Activated naive CD4-positive, alpha-beta T cell (primary cell): ENCODE measurements around the gene RAD18.

Experiments
- DNase-seq, 4 experiments: peaks; one replicate each; lab custom pipeline; 2025; lab: John Stamatoyannopoulos, UW

Gene RAD18, protein sequence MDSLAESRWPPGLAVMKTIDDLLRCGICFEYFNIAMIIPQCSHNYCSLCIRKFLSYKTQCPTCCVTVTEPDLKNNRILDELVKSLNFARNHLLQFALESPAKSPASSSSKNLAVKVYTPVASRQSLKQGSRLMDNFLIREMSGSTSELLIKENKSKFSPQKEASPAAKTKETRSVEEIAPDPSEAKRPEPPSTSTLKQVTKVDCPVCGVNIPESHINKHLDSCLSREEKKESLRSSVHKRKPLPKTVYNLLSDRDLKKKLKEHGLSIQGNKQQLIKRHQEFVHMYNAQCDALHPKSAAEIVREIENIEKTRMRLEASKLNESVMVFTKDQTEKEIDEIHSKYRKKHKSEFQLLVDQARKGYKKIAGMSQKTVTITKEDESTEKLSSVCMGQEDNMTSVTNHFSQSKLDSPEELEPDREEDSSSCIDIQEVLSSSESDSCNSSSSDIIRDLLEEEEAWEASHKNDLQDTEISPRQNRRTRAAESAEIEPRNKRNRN

DNA sequence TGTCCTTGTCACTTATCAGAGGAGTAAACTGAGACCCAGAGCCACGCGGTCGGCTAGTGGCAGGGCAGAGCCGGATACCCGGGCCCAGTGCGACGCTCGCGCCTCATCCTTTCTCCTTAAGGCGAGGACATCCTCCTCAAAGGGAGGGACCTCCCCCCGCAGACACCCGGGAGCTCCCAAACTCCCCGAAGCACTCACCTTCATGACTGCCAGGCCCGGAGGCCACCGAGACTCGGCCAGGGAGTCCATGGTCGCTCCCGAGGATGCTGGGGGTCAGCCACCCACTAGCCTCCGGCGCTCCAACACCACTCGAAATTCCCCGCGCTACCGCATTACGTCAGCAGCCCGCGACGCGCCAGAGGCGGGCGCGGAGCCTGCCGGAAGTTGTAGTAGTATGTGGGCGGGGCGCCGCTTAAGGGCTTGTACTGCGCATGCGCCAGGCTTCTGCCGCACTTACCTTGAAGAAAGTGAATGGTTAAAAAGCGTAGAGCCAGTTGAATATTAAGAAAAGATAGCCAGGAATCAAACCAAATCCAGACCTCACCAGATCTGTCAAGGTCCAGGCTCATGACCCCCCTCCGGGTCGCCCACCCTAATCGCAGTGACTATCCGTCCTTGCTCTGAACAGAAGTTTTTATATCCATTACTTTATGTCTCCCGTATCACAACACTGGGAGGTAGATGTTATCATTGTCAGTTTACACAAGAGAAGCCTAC lies at the start of gene RAD18:
RAD18 (minus strand) TSS at position 336 of the 717 bp plus-strand sequence; CDS start at position 249, 87 bp downstream.
- peak; percentile 76 to 89 (median 86) for DNase-seq

DNA sequence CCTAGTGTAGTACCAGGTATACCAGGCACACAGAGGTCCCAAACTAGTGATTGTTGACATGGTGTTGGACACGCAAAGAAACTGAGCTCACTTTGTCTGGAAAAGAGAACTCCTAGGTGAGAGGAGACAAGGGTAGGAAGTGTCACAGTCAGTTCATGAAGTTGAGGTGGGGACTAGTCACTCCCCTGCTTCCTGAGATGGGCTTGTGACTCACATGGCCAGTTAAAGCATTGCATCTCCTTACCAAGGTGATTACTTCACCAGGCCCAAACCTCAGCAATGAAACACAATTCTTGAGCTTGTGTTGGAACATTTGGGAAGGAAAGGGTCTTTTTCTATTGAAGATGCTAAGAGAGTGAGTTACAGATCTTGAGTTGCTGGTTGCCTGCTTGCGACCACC lies 49.2 kb upstream of the RAD18 start:
- no peak for DNase-seq

DNA sequence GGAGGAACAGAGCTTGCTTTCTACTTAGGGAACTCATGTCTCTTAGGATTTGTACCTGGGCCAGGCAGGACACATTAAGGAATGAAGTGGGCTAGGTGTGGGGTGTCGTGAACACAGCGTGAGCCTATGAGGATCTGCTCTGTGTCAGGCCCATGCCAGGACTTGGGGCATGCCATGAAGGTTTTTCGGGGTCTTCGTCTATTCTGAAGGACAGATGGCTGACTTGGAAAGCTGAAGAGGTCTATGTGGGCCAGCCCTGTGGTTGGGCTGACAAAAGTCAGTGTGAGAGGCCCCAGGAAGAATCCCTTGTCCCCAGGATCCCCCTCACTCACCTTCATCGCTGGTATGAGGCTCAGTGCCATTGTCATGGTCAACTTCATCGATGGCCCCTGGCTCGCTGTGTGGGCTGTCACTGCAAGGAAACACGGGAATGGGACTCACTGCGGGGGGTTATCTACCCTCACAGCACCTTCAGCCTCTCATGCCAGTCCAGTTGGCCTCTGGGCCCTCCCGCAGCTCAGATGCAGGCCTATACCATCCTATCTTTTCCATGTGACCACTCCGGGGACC lies 46.8 kb upstream of the RAD18 start:
- DNase-seq = no peak

DNA sequence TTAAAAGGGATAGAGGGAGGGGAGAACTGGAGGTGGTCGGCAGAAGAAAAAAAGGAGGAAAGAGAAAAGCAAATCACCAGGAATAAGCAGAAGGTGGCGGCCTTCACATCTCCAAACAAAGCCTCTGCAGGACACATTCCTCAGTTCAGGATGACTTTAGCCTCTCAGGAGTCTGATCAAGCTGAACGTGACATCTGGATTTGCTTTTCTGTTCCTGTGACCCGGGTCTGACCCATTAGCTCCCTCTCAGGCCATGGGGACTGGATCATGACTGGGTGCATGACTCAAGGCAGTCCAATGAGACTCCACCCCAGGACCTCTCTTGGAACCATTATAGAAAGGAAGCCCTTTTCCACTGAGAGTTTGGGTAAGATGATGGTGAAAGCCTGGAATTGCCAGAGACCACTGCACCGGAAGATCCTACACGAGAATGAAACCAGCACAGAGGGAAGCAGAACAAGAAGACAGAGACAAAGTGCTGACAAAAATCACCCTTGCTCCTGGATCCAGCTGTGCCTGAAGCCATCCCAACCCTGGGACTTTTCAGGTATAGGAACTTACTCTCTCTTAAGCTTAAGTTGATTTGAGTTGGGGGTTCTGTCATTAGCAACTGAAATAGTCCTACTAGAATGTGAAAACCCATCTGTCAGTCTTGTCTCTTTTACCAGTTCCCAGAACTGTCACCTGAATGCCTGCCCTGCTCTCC lies 45.4 kb upstream of the RAD18 start:
- no peak for DNase-seq

DNA sequence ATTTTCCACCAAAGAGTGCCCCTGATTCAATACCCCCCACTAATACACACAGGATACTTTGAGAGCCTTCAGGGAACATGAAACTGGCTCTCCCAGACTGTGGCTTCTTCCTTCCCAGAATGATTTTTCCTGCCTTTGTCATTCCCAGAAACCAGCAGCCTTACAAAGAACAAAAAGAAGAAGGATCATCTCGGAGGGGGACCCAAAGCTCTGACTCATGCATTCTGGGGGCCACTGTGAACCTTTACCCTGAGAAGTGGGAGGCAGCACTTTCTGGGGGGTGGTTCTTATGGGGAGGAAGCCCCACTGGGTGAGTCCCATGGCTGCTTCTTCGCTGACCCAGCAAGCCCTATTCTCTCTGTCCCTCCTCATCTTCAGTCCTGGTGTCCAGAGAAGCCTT lies 44.7 kb upstream of the RAD18 start:
- no peak for DNase-seq

DNA sequence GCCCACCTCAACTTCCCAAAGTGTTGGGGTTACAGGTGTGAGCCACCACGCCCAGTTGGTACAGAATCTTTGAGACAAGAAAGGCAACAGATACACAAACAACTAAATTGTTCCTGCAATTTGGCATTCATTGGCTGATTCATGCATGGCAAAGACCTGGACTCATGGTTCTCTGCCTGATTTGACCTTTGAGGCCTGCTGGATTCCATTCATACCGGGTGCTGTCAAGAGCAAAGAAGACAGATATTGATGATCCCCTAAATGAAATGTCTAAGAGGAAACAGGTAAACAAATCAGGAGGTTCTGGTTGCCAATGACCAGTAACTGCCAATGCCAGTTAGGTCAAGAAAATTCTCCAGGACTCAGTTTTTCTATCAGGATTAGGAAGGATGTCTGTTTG lies 43.9 kb upstream of the RAD18 start:
- no peak for DNase-seq

DNA sequence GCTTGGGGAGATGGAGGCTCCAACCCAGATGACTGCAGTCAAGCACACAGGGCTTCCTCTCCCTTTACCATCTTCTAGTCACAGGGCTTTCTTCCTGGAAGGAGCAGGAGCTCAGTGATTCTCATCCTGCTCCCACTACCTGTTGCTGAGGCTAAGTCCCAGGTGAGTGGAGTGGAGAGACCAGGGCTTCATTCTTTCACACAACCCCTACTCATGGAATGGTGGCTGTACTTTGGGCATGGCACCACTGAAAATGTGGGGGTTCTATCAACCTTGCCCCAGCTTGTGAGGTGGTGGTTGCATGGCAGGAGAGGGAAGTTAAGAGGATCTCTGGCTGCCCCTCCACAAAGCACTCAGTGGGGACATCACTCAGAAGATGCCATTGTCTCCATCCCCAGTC lies 36.8 kb upstream of the RAD18 start:
- DNase-seq = no peak

DNA sequence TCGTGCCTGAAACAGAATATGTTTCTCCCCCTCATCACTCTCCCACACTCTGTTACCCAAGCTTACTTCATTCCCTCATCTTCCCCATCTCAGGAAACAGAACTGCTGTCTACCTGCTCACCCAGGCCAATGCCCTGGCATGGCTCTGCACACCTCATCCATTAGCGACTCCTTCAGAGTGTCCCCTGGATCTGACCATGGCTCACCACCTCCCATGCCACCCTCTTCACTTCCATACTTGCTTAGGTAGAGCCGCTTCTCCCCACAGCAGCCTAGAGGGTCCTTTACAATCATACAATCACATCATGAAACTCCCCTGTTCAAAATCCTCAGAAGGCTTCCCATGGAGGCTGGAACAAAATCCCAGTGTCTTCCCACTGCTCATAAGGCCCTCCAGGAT lies 33.9 kb upstream of the RAD18 start:
- DNase-seq = no peak

DNA sequence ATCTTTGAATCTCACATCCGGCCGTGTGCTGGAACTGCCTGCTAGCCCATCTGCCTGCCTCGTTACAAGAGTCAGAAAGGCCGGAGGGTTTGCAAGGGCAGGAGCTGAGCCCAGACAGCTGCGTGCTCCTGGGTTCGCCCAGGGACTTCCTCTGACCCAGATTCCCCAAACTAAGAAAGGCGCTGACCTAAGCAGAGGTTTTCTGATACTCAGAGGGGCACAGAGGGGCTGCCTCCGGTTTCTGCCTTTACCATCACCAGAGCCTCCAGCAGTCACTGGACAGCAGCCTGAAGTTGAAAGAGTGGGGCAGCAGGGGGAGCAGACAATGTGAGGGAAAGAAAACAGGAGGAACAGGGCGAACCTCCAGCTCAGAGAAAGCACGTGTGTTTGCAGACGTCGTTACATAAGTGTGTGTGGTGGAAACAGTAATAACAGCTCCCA lies 33.4 kb upstream of the RAD18 start:
- no peak for DNase-seq

DNA sequence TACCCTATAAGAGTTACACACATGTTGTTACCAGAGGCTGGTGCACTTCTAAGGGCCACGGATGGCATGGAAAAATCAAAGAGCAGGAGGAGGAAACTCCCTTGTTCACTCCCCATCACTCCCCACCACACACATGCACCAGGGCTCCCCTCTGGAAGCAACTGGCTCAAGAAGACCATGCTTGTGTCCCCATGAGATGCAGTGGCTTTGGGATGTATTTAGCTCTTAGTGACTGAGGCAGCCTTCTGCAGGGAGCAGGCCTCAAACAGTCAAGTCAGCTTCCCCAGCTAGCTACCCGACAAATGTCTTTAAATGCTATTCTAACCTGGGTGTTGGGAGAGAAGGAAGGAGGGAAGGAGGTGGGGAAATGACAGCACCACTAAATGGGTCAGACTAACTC lies 32.9 kb upstream of the RAD18 start:
- no peak for DNase-seq

DNA sequence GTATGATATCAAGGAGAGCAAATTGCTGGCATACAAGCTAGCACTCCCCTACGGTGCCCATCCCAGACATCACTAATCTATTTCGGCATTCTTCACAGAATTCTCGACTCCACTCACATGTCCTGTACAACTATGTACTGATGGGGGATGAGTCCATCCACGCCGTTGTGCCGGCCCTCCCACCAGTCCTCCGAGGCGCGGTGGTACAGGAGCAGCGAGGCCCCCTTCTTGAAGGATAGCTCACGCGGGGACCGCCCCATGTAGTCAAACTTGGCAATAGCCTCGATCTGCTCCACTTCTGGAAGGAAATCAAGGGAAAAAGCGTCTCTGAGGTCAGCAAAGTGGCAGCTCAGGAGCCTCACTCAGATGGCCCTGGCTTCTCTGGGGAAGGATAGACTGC lies 31.0 kb upstream of the RAD18 start:
- no peak for DNase-seq

DNA sequence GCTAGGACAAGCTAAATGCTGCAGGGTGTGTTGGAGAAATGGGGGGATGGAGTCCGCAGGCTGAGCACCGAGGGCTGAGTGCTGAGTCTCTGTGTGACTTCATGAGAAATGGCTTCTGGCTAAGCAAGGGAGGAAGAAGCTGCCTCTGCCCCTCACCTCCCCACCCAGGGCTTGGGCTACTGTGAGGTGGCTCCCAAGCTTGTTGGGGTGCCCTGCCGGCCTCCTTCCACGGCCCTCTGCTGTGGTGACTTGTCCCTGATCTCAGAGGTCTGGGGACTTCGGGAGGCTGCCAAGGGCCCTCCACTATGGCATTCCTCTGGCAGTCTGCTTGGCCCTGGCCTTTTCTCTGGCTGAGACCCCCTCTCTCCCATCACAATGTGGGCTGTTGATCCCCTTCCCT lies 30.1 kb upstream of the RAD18 start:
- DNase-seq = no peak

DNA sequence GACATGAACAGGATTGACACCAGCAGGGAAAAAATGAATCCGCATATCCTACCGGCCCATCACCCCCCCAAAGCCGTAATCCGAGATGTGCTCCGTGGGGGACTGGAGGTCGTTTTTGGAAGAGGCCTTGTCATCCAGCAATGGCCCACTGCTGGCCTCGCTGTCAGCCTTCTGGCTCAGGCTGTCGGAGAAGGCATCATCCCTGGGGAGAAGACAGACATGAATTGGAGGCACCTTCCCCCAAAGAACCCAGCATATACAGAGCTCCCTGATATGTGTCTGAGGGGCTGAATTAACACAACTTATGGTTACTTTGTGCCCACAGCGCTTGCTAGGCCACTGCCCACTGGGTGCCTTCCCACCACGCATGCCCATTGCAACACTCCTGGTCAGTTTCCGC lies 29.6 kb upstream of the RAD18 start:
- DNase-seq = no peak

DNA sequence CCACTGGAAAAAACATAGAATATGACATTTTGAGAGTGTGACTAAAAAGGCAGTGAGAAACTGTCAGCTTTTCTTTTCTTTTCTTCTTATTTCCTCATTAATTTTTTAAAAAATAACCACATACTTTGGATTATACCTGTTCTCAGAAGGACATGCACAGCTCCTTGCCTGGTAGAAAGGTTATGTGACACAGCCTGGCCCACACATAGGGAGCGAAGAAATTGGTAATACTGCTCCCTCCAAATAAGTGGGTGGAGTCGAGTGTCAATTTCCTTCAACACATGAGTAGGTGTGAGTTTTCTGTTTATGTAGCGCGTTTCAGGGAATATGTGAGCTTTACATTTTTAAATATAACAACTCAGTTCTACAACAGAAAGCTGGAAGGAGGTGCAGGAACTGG lies 28.9 kb upstream of the RAD18 start:
- DNase-seq = no peak

DNA sequence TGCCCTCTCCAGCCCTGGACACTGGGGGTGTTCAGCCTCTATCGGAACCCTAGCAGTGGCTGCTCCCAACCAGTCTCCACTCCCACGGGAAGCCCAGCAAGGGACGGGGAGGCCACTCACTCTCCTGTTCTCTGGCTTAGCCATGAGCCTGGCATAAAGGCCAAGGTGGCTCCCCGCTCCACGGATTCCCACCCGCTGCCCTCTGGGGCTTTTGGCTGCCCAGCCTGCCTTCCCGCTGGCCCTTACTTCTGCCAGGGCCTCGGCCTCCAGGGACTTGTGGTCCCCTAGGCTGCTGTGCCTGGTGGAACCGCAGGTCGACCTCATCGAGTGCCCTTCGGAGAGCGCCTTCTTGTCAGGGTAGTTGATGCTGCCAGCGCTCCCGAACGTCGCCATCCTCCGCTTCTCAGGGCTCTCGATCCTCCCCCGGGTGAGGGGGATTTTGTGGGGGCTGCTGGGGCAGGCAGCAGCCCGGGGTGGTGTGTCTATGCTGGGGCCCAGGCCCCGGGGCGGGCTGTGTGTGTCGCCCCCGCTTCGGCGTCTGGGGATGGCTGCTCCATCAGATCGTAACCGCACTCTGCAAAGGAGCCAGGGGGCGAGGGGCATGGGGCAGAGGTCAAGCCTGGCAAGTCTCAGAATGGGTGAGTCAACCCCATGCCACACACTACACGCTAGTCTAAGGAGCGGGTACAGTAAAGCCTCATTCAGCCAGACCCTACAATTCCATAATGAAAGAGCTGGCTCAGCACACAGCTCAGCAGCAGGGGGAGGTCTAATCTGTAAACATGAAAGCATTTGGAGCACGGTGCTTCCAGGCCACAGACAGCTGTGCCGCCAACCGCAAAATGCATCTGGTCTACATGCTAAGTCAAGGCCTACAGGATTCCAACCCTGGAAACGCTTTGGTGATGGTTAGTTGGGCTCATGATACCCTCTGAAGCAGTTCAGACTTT lies 27.3 kb upstream of the RAD18 start:
- no peak for DNase-seq

DNA sequence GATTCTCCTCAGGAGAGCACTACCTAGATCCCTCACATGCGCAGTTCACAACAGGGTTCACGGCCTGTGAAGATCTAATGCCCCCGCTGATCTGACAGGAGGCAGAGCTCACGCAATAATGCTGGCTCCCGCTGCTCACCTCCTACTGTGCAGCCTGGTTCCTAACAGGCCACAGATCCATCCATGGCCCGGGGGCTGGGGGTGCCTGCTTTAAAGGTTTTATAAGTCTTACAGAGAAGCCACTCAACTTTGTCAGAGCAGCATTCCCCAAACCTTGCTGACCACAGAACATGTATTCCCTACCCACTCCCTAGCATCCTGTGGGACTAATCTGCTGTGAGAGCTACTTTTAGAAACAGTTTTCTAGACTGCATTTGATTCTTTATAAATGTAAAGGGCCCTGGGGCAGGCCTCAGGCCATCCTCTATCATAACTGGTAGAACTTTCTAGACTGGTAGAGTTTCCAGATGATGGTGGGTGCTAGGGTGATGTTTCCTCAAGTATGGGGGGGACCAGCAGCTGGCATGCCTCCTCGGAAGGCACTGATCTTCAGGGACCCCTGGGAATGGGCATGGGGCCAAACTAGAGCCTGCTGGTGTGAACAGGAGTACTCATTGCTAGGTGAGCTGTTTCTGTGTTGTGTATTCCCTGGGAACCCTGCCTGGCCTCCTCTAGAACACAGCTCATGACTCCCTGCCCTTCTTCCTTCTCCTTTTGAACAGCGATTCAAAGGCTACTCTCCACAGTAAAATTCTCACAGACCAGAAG lies 25.7 kb upstream of the RAD18 start:
- no peak for DNase-seq

DNA sequence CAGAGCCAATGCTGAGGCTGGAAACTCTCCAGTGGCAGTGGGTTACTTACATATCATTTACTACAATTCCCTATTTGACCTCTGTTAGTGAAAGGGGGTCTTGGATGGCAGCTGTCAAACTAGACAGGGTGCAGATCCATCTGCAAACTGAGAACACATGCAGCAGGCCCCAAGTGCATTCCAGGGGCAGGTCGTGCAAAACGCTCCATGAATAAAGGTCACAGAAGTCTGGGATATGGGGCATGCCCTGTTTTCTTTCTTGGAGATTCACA lies 25.0 kb upstream of the RAD18 start:
- DNase-seq = no peak

DNA sequence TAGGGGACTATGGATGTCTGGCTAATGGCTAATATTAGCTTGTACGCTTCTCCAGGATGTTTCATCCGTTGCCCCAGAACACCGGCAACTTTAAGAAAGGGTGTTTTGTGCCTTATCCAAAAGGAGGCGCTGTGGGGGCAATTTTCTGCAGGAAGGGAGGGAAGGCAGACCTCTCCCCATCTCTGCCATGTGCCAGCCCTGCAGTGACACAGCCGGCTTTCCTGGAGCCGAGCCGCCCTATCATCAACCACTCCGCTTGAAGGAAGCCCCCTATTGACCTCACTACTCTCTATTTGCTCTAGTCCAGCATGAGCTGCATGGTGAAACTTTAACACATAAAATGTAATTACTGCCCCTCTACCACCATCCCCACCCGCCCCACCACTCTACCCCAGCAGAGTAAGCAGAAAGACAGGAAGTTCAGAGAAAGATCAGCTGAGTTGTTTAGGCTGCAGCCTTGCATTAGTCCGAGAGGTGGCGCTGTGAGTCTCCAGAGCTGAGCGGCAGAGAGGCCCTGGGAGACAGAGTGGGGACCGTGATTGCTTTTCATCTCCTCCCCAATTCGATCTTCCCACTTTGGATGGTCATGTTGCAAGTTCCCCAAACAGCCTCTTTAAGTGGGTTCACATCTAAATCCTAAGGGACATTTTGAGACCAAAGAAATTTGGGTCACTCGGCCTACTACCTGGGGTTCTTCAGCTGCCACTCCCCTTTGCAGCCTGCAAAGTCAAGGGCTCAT lies 24.5 kb upstream of the RAD18 start:
- peak; percentile 6 to 30 (median 18) for DNase-seq

DNA sequence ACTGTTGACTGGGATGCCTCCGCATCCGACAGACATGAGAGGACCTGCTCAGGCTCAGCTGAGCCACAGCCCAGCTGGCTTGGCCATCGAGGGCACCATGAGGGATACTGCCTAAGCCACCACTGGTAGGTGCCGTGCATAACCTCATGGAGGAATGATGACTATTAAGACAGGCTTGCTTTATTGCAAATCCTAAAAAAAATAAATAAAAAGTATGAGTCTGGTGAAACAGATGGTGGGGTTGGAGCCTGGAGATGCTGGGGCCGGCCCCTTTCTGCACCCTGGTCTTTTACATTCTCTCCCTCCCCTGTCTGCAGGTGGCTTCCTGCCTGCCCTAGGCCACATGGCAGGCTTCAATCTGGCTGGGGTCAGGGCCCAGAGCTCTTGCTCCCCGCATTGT lies 24.0 kb upstream of the RAD18 start:
- no peak for DNase-seq

DNA sequence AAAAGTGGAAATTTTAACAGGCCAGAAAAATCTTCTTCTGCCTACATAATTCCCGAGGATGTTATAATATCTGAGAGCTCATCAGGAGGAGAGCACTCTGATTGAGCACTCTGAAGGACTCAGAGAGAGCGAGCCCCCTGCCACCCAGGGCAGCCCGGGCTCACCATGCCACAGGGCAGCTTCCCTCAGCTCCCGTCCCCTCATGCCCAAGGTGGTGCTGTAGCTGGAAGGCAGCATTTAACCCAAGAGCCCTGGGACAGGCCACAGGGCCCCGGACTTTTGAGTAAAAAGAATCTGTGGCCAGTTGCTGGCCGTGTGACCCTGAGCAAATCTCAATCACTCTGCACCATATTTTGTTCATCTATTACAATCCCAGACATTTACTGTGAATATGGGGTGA lies 23.5 kb upstream of the RAD18 start:
- DNase-seq = no peak
